ENCODE measurements around the gene TNRC6B.

DNA sequence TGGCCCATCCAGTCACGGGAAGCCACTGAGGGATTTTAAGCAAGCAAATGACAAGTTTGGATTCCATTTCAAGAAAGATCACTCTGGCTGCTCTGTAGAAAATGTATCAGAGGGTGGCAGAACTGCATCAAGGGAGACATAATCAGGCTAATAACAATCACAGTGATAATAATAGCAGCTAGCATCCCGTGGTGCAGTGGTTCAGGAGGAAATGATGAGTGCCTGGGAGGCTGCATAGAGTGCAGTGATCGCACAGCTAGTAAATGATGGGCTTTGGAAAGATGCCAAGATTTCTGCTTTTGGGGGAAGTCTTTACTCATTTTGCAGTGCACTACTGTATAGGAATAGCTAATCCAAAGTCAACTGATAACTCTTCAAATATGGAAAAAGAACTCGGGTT is 35.8 kb downstream of the TNRC6B start:
- no peak for TF ChIP-seq JUNB (IDR thresholded peaks at IDR 0.05; ENCODE audit: unreplicated experiment)
- no peak for TF ChIP-seq POLR2AphosphoS5 (IDR thresholded peaks at IDR 0.05; ENCODE audit: low read depth)
- no peak for TF ChIP-seq EZH2phosphoT487 (IDR thresholded peaks at IDR 0.05; ENCODE audit: unreplicated experiment)

Data from GM23338 (cell line).